Breast epithelium (tissue), 4 donors: Measurements from ENCODE around the gene RUBCN. TPM values are rescaled to one million over a fixed set of nuclear protein-coding genes. Genes with fewer than 3 reads are reported as not detected.

Source experiments
- DNase-seq, 2 donors: peaks; one replicate each; pipeline ENCODE4 v3.0.0-alpha.2; 2019; ENCODE audit warnings: low spot score in 2 of 2
- H3K27ac ChIP-seq, 2 donors: fragments of 200-600 bp; sonication (generic) in 1 of 2; one replicate each; pipeline ENCODE4 v1.5.1; 2016 to 2019; ENCODE audit warnings: mild to moderate bottlenecking in 1 of 2
- H3K27me3 ChIP-seq, 2 donors: fragments of 200-600 bp; sonication (generic) in 1 of 2; one replicate each; pipeline versions ENCODE4 v1.5.1 to v1.6.0; 2017 to 2019; ENCODE audit warnings: control low read depth in 1 of 2, mild to moderate bottlenecking in 1 of 2
- H3K36me3 ChIP-seq: fragments of 200-600 bp; one replicate; pipeline ENCODE4 v1.5.1; 2019
- H3K4me1 ChIP-seq, 2 donors: fragments of 200-600 bp; sonication (generic); one replicate each; pipeline ENCODE4 v1.5.1; 2016 to 2019; ENCODE audit warnings: control low read depth in 1 of 2
- H3K4me3 ChIP-seq, 3 donors: fragments of 200-600 bp; sonication (generic); 1 replicate in 2 of 3; 2 replicates in 1 of 3; pipeline ENCODE4 v1.5.1; 2016 to 2019; ENCODE audit warnings: mild to moderate bottlenecking in 3 of 3, moderate library complexity in 2 of 3
- H3K9me3 ChIP-seq, 2 donors: fragments of 200-600 bp; sonication (generic) in 1 of 2; one replicate each; pipeline ENCODE4 v1.5.1; 2016 to 2019; ENCODE audit warnings: control low read depth in 1 of 2
- CTCF ChIP-seq, 3 donors: fragments of 450-650 bp; IDR thresholded peaks; one replicate each; pipeline ENCODE4 v1.5.1; 2016 to 2017; ENCODE audit warnings: antibody characterized with exemption in 3 of 3, mild to moderate bottlenecking in 3 of 3, moderate library complexity in 3 of 3
- POLR2A ChIP-seq: fragments of 450-650 bp; IDR thresholded peaks from one replicate; pipeline ENCODE4 v1.6.1; 2016; ENCODE audit warnings: antibody characterized with exemption, mild to moderate bottlenecking, moderate library complexity
- POLR2AphosphoS5 ChIP-seq, 3 donors: sonication (generic); formaldehyde crosslinking; IDR thresholded peaks; one replicate each; pipeline ENCODE4 v1.6.1; 2017; ENCODE audit warnings: antibody characterized with exemption in 3 of 3
- intact Hi-C: fragments of 100-400 bp; cut with DNase I; formaldehyde crosslinking; loops from one replicate; pipeline ENCODE4 v1.15.1; 2023; ENCODE audit warnings: low total_unique reads
- total RNA-seq, 3 donors: library from RNA; depleted of rRNA; stranded (reverse); fragments of >200 nt; gene quantifications; one replicate each; pipeline ENCODE4 v1.1.0, GENCODE V29; 2016

The RUBCN gene
- total RNA-seq, 3 donors from 2014 or later = 26.3 to 36.4 (median 35.7) TPM

GRCh38 chr3:197746209-197746608 is 9.5 kb upstream of the RUBCN start:
- Histone ChIP-seq H3K27me3 (no peaks in the 10 kb centered on the region), H3K4me3 (no peak overlapping the region), H3K4me1 (no peaks in the 10 kb centered on the region), H3K27ac (no peak overlapping the region), H3K9me3 (no peaks in the 10 kb centered on the region), H3K36me3 (no peaks in the 10 kb centered on the region)
- no peak for DNase-seq
- TF ChIP-seq POLR2A (no peak), CTCF (IDR thresholded peaks at IDR 0.05) (no peak), POLR2AphosphoS5 (IDR thresholded peaks at IDR 0.05) (no peak)
- intact Hi-C loops = no loop called here

DNA sequence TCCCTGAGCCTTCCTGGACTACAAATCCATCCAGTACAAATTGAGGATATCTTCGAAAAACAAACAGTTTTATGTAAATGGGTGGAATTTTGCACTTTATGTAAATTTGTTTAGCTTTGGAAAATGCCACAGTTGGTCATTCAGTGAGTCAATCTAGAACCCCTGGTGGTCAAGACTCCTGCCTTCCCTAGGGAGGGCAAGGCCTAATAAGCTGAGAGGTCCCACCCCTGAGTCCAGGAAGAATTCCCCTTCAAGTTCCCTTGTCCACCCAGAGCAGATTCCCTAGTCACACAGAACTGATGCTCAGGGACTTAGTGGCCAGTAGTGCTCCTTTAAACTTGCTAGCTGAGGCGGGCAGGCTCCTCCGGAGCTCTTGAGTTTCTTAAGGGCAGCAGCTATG is 6.1 kb upstream of the RUBCN start:
- Histone ChIP-seq H3K27ac (no peak overlapping the region), H3K4me1 (peaks cover 0 to 4% of the 10 kb centered on the region in 2 donors), H3K27me3 (no peaks in the 10 kb centered on the region), H3K9me3 (no peaks in the 10 kb centered on the region), H3K36me3 (no peaks in the 10 kb centered on the region), H3K4me3 (no peak overlapping the region)
- DNase-seq = no peak
- TF ChIP-seq POLR2AphosphoS5 (IDR thresholded peaks at IDR 0.05) (no peak), CTCF (IDR thresholded peaks at IDR 0.05) (no peak), POLR2A (no peak)
- intact Hi-C loops = no loop called here

DNA sequence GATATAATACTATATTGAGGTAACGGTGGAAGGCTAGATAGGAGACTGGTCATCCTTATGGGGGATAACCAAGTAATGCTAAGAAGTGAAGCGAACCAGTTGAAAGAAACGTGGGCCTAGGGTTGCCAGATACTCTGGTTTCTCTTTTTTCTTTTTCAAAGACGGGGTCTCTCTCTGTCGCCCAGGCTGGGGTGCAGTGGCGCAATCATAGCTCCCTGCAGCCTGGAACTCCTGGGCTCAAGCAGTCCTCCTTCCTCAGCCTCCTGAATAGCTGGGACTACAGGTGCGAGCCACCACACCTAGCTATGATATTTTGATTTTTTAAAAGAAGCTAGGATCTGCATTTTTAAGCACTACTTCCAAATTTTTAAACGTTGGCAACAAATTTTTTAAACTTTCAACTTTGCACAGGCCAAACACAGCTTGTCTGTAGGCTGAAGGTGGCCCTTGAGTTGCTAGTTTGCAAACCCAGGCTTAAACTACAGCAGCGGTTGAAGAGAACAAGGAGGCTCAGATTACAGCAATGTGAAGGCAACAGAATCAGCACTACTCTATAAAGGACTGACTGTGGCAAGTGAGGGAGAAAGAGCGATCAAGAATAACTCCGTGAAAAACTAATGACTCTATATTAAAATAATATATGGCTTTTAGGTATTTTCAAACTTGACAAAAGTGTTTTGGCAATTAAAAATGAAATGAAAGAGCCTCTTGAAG is 1.2 kb upstream of the RUBCN start:
- no peak for DNase-seq
- no peaks in the 10 kb centered on the region for H3K27me3 ChIP-seq
- intact Hi-C loops = no loop called here
- H3K27ac ChIP-seq = peak overlapping the region; percentile 81 to 86
- H3K9me3 ChIP-seq = no peaks in the 10 kb centered on the region
- H3K4me3 ChIP-seq = peak overlapping the region in 2 of 3 donors; percentile 86 to 92
- no peaks in the 10 kb centered on the region for H3K36me3 ChIP-seq
- peaks cover 0 to 8% of the 10 kb centered on the region in 2 donors for H3K4me1 ChIP-seq
- TF ChIP-seq CTCF (IDR thresholded peaks at IDR 0.05) (no peak), POLR2A (no peak), POLR2AphosphoS5 (IDR thresholded peaks at IDR 0.05) (no peak)

DNA sequence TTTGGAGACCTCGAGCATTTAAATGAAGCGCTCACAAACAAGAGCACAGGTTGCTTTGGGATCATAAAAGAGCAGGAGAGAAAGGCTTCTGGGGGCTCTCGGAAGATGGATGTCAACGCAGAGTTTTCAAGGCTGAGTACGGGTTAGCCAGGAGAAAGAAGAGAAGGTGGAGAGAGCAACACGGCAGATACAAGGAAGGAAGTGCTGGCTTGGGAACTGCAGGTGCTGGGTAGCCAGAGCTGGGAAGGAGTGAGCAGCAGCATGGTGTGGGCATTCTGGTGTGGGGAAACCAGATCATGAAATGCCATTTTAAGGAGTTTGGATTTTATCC is 580 bp upstream of the RUBCN start:
- peaks cover 0 to 8% of the 10 kb centered on the region in 2 donors for H3K4me1 ChIP-seq
- no peaks in the 10 kb centered on the region for H3K27me3 ChIP-seq
- intact Hi-C loops = no loop called here
- TF ChIP-seq POLR2AphosphoS5 (IDR thresholded peaks at IDR 0.05) (no peak), CTCF (IDR thresholded peaks at IDR 0.05) (no peak), POLR2A (no peak)
- no peak for DNase-seq
- H3K36me3 ChIP-seq = no peaks in the 10 kb centered on the region
- H3K9me3 ChIP-seq = no peaks in the 10 kb centered on the region
- peak overlapping the region; percentile 74 to 92 (median 86) for H3K4me3 ChIP-seq
- H3K27ac ChIP-seq = peak overlapping the region; percentile 81 to 86

DNA sequence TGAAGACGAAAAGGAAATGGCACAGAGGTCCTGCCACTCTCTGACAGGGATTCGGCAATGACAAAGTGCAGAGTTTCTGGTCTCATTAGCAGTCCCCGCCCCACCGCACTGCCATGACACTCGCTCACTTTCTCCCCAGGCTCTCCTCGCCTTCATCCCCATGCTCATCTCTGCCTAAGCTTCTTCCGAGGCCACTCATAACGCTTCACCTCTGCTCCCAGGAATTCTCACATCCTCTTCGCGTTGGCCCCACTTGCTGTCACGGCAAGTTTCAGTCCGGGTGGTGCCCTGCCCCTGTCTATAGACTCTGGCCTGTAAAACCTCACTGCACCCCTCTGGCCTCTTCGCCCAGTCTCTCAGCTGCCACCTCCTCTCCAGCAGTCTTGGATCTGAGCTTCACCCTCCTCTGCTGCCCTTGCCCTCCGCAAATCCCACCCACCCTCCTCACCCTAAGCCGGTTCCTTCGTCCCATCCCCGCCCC is 654 bp downstream of the RUBCN start:
- Histone ChIP-seq H3K36me3 (no peaks in the 10 kb centered on the region), H3K27me3 (no peaks in the 10 kb centered on the region), H3K9me3 (no peaks in the 10 kb centered on the region), H3K27ac (peak overlapping the region; percentile 81 to 86), H3K4me1 (peaks cover 0 to 8% of the 10 kb centered on the region in 2 donors), H3K4me3 (peak overlapping the region; percentile 74 to 92 (median 86))
- intact Hi-C loops = no loop called here
- no peak for DNase-seq
- TF ChIP-seq POLR2A = no peak
- no peak for TF ChIP-seq CTCF (IDR thresholded peaks at IDR 0.05)
- TF ChIP-seq POLR2AphosphoS5 (IDR thresholded peaks at IDR 0.05) = no peak
